OCI-LY7 (cell line): ENCODE measurements around the gene KCNN3. TPM values are rescaled to one million over a fixed set of nuclear protein-coding genes. Genes with fewer than 3 reads are reported as not detected.

Source experiments
- BruUV-seq: library from RNA; stranded (reverse); fragments of 400-500 nt; replicated peaks from 2 replicates; lab custom pipeline; 2021; lab: Mats Ljungman, UMichigan
- CTCF ChIA-PET: fragments of 300-600 bp; sonication (Branson Sonifier 250); formaldehyde crosslinking; loops from one replicate; lab custom pipeline; 2022; ENCODE audit warnings: antibody characterized with exemption; ENCODE audit not compliant: unreplicated experiment; lab: Charles Lee
- POLR2A ChIA-PET: fragments of 300-600 bp; sonication (Branson Sonifier 250); formaldehyde crosslinking; loops from one replicate; lab custom pipeline; 2022; ENCODE audit warnings: antibody characterized with exemption; lab: Charles Lee
- DNase-seq: peaks from one replicate; pipeline ENCODE4 v3.0.0-alpha.2; 2015; ENCODE audit warnings: low spot score
- H2AFZ ChIP-seq: fragments of 200-600 bp; sonication (generic), shearing (Covaris generic); 2 replicates; pipeline ENCODE4 v1.6.1; 2014; ENCODE audit warnings: mild to moderate bottlenecking, antibody characterized with exemption, low read length, moderate library complexity
- H3K27ac ChIP-seq: fragments of 200-600 bp; sonication (generic); 2 replicates; pipeline ENCODE4 v1.5.1; 2014; ENCODE audit warnings: mixed run types, low read depth, mild to moderate bottlenecking, moderate library complexity, low read length, inconsistent platforms; ENCODE audit not compliant: poor library complexity, severe bottlenecking
- H3K36me3 ChIP-seq: fragments of 200-600 bp; sonication (generic); 2 replicates; pipeline ENCODE4 v1.6.1; 2014; ENCODE audit warnings: mild to moderate bottlenecking, antibody characterized with exemption, low read length, moderate library complexity, mixed read lengths; ENCODE audit not compliant: insufficient read depth
- H3K4me1 ChIP-seq: fragments of 200-600 bp; sonication (generic); 2 replicates; pipeline ENCODE4 v1.5.1; 2014; ENCODE audit warnings: mild to moderate bottlenecking, low read length; ENCODE audit not compliant: insufficient read depth, poor library complexity, severe bottlenecking
- H3K4me2 ChIP-seq: fragments of 200-600 bp; sonication (generic); 2 replicates; pipeline ENCODE4 v1.6.1; 2014; ENCODE audit warnings: mild to moderate bottlenecking, low read length
- H3K4me3 ChIP-seq: fragments of 200-600 bp; sonication (generic); 2 replicates; pipeline ENCODE4 v1.5.1; 2014; ENCODE audit warnings: mild to moderate bottlenecking, low read depth, low read length; ENCODE audit not compliant: poor library complexity, severe bottlenecking
- H3K79me2 ChIP-seq: fragments of 200-600 bp; sonication (generic); 2 replicates; pipeline ENCODE4 v1.6.1; 2016; ENCODE audit warnings: low read depth, mild to moderate bottlenecking, low read length, moderate library complexity, mixed read lengths; ENCODE audit not compliant: insufficient read depth
- H3K9me2 ChIP-seq: fragments of 200-600 bp; sonication (generic); 2 replicates; pipeline ENCODE4 v1.6.1; 2016; ENCODE audit warnings: mild to moderate bottlenecking, low read length, mixed read lengths; ENCODE audit not compliant: insufficient read depth
- H3K9me3 ChIP-seq: fragments of 200-600 bp; sonication (generic); 2 replicates; pipeline ENCODE4 v1.6.1; 2014; ENCODE audit warnings: mild to moderate bottlenecking, mixed run types, low read length, mixed read lengths
- H4K20me1 ChIP-seq: fragments of 200-600 bp; sonication (generic); 2 replicates; pipeline ENCODE4 v1.6.1; 2014; ENCODE audit warnings: mild to moderate bottlenecking, antibody characterized with exemption, low read length, moderate library complexity, mixed read lengths; ENCODE audit not compliant: insufficient read depth
- EZH2phosphoT487 ChIP-seq: fragments of 200-600 bp; sonication (generic); IDR thresholded peaks from 2 replicates; pipeline ENCODE4 v1.6.1; 2018; ENCODE audit warnings: low read depth, borderline replicate concordance, mild to moderate bottlenecking, mixed run types, antibody characterized with exemption, low read length, moderate library complexity, mixed read lengths
- intact Hi-C: fragments of 100-400 bp; cut with micrococcal nuclease; formaldehyde crosslinking; loops from one replicate; pipeline ENCODE4 v1.10.0; 2022; ENCODE audit not compliant: unreplicated experiment
- total RNA-seq, 2 experiments: library from RNA; depleted of rRNA in 1 of 2; stranded (reverse); fragments of >200 nt in 1 of 2; shearing (Covaris generic) in 1 of 2; gene quantifications; 2 replicates each; pipeline ENCODE4 v1.2.3, GENCODE V29; 2014 to 2022
- TF ChIP-seq, protein P1 (sequence below): fragments of 200-600 bp; sonication (generic); conservative IDR thresholded peaks from 2 replicates; pipeline ENCODE4 v1.5.1; 2014; ENCODE audit warnings: mild to moderate bottlenecking, antibody characterized with exemption, low read length, moderate library complexity, mixed read lengths

The KCNN3 gene
- total RNA-seq, 2 experiments from 2014 or later: 14.8 to 50.8 TPM

DNA sequence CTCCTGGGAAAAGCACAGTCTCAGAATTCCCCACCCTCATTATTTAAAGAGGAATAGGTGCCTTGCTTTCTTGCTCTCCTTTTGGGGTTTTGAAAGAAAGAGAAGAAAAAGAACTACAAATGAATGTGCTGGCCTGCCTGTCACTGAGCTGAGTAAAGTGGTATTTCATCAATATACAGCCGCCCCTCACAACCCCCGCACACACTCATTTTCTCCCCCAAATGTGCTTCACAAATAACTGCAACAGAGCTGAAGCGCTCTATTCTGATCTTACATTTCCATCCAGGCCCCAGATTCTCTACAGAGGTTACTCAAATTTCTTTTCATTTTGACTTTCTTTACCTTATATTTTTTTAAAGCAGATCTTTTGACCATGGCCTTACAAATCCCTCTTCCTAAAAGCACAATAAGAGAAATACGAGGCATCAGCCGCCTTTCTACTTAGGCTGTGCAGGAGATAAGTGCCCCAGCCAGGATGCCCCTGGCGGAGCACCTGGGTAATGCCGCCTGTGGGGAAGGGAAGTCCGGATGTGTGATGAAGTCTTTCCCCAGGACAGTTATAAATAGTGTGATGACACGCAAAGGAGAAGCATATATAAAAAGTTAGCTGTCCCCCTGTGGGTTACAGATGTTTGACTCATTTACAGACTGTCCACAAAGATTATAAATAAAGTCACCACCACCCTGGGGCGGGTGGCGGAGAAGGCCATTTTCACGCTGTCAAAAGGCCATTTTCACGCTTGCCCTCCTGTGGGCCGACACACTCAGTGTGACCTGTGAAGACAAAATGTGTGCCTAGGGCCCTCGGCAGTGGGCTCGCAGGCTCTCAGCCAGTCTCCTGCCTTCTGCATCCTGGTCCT, 6.5 kb downstream of the KCNN3 start:
- Histone ChIP-seq H3K27ac (peak overlapping the region; percentile 91), H3K9me2 (no peaks in the 10 kb centered on the region), H2AFZ (peak overlapping the region; percentile 34; the same call in 1 of the 2 replicates), H3K4me1 (peaks cover 98% of the 10 kb centered on the region), H4K20me1 (no peaks in the 10 kb centered on the region), H3K79me2 (peaks cover 13% of the 10 kb centered on the region; the same call in 1 of the 2 replicates), H3K4me3 (peak overlapping the region; percentile 59), H3K9me3 (no peaks in the 10 kb centered on the region), H3K36me3 (no peaks in the 10 kb centered on the region), H3K4me2 (peak overlapping the region; percentile 85)
- ChIA-PET CTCF (interaction anchor here (1.2 kb wide), 1 partner anchor 26 kb away, joined by 5 read pairs; no protein-coding TSS in a partner anchor), POLR2A (interaction anchor here (1.0 to 1.1 kb wide), 3 partner anchors 8 to 77 kb away, joined by 3 to 5 read pairs (median 5); no protein-coding TSS in a partner anchor)
- BruUV-seq: no TSS peak
- TF ChIP-seq, protein P1, sequence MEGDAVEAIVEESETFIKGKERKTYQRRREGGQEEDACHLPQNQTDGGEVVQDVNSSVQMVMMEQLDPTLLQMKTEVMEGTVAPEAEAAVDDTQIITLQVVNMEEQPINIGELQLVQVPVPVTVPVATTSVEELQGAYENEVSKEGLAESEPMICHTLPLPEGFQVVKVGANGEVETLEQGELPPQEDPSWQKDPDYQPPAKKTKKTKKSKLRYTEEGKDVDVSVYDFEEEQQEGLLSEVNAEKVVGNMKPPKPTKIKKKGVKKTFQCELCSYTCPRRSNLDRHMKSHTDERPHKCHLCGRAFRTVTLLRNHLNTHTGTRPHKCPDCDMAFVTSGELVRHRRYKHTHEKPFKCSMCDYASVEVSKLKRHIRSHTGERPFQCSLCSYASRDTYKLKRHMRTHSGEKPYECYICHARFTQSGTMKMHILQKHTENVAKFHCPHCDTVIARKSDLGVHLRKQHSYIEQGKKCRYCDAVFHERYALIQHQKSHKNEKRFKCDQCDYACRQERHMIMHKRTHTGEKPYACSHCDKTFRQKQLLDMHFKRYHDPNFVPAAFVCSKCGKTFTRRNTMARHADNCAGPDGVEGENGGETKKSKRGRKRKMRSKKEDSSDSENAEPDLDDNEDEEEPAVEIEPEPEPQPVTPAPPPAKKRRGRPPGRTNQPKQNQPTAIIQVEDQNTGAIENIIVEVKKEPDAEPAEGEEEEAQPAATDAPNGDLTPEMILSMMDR: peak; percentile 93
- TF ChIP-seq EZH2phosphoT487: no peak
- DNase-seq: peak; percentile 83
- intact Hi-C loops: loop anchor here (5.0 to 10.0 kb wide), 5 partner anchors 139 to 1631 kb away; partner anchors contain the start of genes ADAR, EFNA4, UBE2Q1 and ZBTB7B

DNA sequence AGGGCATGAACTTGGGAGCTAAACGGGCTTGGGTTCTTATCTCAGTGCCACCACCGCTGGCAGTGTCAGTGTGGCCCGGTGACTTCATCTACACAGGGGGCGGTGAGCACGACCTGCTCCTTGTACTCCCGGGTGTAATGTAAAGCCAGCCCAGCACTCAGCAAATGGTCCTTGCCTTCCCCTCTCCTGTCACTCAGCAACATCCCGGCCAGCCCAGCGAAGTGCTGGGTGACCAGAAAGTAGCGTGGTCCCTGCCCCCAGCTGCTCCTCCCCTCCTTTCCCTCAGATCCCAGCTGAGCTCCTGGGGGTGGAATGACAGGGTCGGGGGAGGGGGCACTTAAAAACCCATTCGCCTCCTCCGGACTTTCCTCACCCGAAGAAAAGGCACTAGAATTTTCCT, 7.2 kb downstream of the KCNN3 start:
- CTCF ChIA-PET: interaction anchor here (0.6 to 1.2 kb wide), 3 partner anchors 25 to 283 kb away, joined by 3 to 10 read pairs (median 5); no protein-coding TSS in a partner anchor
- Histone ChIP-seq H3K36me3 (no peaks in the 10 kb centered on the region), H3K9me3 (no peaks in the 10 kb centered on the region), H3K9me2 (no peaks in the 10 kb centered on the region), H3K79me2 (peaks cover 19% of the 10 kb centered on the region; the same call in 1 of the 2 replicates), H3K4me2 (peak overlapping the region; percentile 85), H3K4me3 (peak overlapping the region; percentile 20), H2AFZ (no peak overlapping the region; the same call in 1 of the 2 replicates), H4K20me1 (no peaks in the 10 kb centered on the region), H3K4me1 (peaks cover 98% of the 10 kb centered on the region), H3K27ac (peak overlapping the region; percentile 91)
- peak; percentile 25 for DNase-seq
- intact Hi-C loops: loop anchor here (5.0 to 10.0 kb wide), 5 partner anchors 139 to 1632 kb away; partner anchors contain the start of genes ADAR, EFNA4, UBE2Q1 and ZBTB7B
- no TSS peak for BruUV-seq
- TF ChIP-seq EZH2phosphoT487: no peak
- TF ChIP-seq, protein P1: no peak
- POLR2A ChIA-PET: interaction anchor here (1.0 to 1.1 kb wide), 3 partner anchors 9 to 77 kb away, joined by 3 to 5 read pairs (median 5); no protein-coding TSS in a partner anchor
